Measurements from ENCODE around the gene NLRP5. TPM values are rescaled to one million over a fixed set of nuclear protein-coding genes. Genes with fewer than 3 reads are reported as not detected.

The NLRP5 gene
- total and polyA plus RNA-seq, 2 of the 4 experiments (the other 2 are of a cell fraction), result not detected

- Histone ChIP-seq H2BK20ac (ENCODE audit: low read depth, low read length) (no peak overlapping the region), H3K18ac (ENCODE audit: low read depth, low read length) (no peak overlapping the region), H3K4me2 (ENCODE audit: low read depth, low read length) (no peak overlapping the region), H2BK120ac (ENCODE audit: low read depth, low read length) (no peak overlapping the region), H4K5ac (ENCODE audit: low read depth, low read length) (no peak overlapping the region), H4K20me1 (ENCODE audit: insufficient read depth, low read length) (peaks cover 49% of the 10 kb centered on the region), H2AK5ac (ENCODE audit: low read depth, low read length) (no peak overlapping the region), H3K27me3 (ENCODE audit: control insufficient read depth, insufficient read depth, low read length) (no peaks in the 10 kb centered on the region), H3K9me1 (ENCODE audit: insufficient read depth, low read length) (peaks cover 2% of the 10 kb centered on the region; the same call in 1 of the 2 replicates), H3K56ac (ENCODE audit: extremely low read depth, insufficient read depth, low read length) (no peak overlapping the region), H3K9ac (ENCODE audit: low read depth, low read length) (no peak overlapping the region), H2AFZ (replicated peaks; ENCODE audit: low read length, poor library complexity) (no peak overlapping the region), H2BK15ac (ENCODE audit: low read depth, low read length) (no peak overlapping the region), H3K4ac (ENCODE audit: low read depth, low read length) (no peak overlapping the region), H3K36me3 (ENCODE audit: control insufficient read depth, insufficient read depth, low read length) (peaks cover 40% of the 10 kb centered on the region), H3K4me1 (ENCODE audit: control insufficient read depth, insufficient read depth, low read length) (peaks cover 3% of the 10 kb centered on the region; the same call in 1 of the 2 replicates), H3K4me3 (ENCODE audit: insufficient read depth, low read depth, low read length) (no peak overlapping the region), H3K23ac (ENCODE audit: low read depth, low read length) (no peak overlapping the region), H4K91ac (ENCODE audit: insufficient read depth, low read depth, low read length) (no peak overlapping the region), H3K14ac (replicated peaks; ENCODE audit: low read depth, low read length) (no peak overlapping the region), H4K8ac (ENCODE audit: low read depth in 2 of 2, low read length in 2 of 2) (no peak overlapping the region), H2BK5ac (ENCODE audit: low read depth, low read length, poor library complexity, severe bottlenecking) (no peak overlapping the region), H3K79me1 (ENCODE audit: low read depth in 1 of 2, low read length in 2 of 2) (peaks cover 1 to 27% of the 10 kb centered on the region in 2 experiments; a peak in 3 of 4 replicates), H3K27ac (ENCODE audit: insufficient read depth, low read length) (no peak overlapping the region), H2AK9ac (replicated peaks; ENCODE audit: low read depth, low read length, poor library complexity) (no peak overlapping the region), H3K9me3 (ENCODE audit: control insufficient read depth, insufficient read depth, low read length) (no peaks in the 10 kb centered on the region)
- dilution Hi-C loops (cut with HindIII; ENCODE audit: low sequenced_read_pairs, unreplicated experiment) (no loop called here), in situ Hi-C loops (cut with MboI; ENCODE audit: low sequenced_read_pairs) (no loop called here), intact Hi-C loops (cut with micrococcal nuclease) (no loop called here)
- ATAC-seq (ENCODE audit: low read depth) (no peak), DNase-seq (no peak)
- CTCF ChIA-PET, result no interaction called here
- 94% methylated on average over 17 of the region's 34 CpGs; no CpG with 5 or more reads in 1 of the 2 experiments for WGBS, 2 experiments (ENCODE audit: extremely low coverage in 2 of 2, insufficient read length in 1 of 2)
- no TSS peak for BruUV-seq (replicated peaks)
- POLR2A ChIA-PET (ENCODE audit: unreplicated experiment), result no interaction called here
- TF ChIP-seq CHD1 (IDR thresholded peaks at IDR 0.05; ENCODE audit: low read depth, low read length), result no peak
- no peak for TF ChIP-seq FOS (IDR thresholded peaks at IDR 0.05; ENCODE audit: low read depth, low read length)
- no peak for TF ChIP-seq NFE2L2 (IDR thresholded peaks at IDR 0.05; ENCODE audit: low read depth, low read length)
- no peak for TF ChIP-seq USF2 (IDR thresholded peaks at IDR 0.05; ENCODE audit: low read depth, low read length)
- no peak for TF ChIP-seq MAZ (IDR thresholded peaks at IDR 0.05; ENCODE audit: borderline replicate concordance, low read depth, low read length)
- no peak for TF ChIP-seq BHLHE40 (IDR thresholded peaks at IDR 0.05; ENCODE audit: low read depth, low read length)
- TF ChIP-seq MXI1 (IDR thresholded peaks at IDR 0.05; ENCODE audit: borderline replicate concordance, low read depth, low read length), result no peak
- no peak for TF ChIP-seq POLR2A (IDR thresholded peaks at IDR 0.05; ENCODE audit: low read depth, low read length)
- TF ChIP-seq RFX5 (IDR thresholded peaks at IDR 0.05; ENCODE audit: low read depth, low read length), result no peak
- no peak for TF ChIP-seq RCOR1 (IDR thresholded peaks at IDR 0.05; ENCODE audit: insufficient replicate concordance, low read length)
- TF ChIP-seq CEBPB (IDR thresholded peaks at IDR 0.05; ENCODE audit: low read depth, low read length), result no peak
- TF ChIP-seq MAFK (IDR thresholded peaks at IDR 0.05; ENCODE audit: low read depth, low read length), result no peak
- TF ChIP-seq, protein P1, sequence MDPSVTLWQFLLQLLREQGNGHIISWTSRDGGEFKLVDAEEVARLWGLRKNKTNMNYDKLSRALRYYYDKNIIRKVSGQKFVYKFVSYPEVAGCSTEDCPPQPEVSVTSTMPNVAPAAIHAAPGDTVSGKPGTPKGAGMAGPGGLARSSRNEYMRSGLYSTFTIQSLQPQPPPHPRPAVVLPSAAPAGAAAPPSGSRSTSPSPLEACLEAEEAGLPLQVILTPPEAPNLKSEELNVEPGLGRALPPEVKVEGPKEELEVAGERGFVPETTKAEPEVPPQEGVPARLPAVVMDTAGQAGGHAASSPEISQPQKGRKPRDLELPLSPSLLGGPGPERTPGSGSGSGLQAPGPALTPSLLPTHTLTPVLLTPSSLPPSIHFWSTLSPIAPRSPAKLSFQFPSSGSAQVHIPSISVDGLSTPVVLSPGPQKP (IDR thresholded peaks at IDR 0.05; ENCODE audit: borderline replicate concordance, low read depth, low read length), result no peak
- TF ChIP-seq RAD21 (IDR thresholded peaks at IDR 0.05; ENCODE audit: low read length), result no peak
- no peak for TF ChIP-seq CTCF (conservative IDR thresholded peaks at IDR 0.05; ENCODE audit: low read depth, low read length)
Observed at GRCh38 chr19:56101746-56102535, 115.4 kb downstream of the NLRP5 start.
